ENCODE results near the gene PLEKHG4. TPM values are rescaled to one million over a fixed set of nuclear protein-coding genes. Genes with fewer than 3 reads are reported as not detected.
A peak's percentile ranks its signal among the peaks of the same experiment; 100 is the strongest.

PLEKHG4 gene
- total RNA-seq, 6 experiments from 2014 or later: 0.09 to 0.53 (median 0.20) TPM

DNA sequence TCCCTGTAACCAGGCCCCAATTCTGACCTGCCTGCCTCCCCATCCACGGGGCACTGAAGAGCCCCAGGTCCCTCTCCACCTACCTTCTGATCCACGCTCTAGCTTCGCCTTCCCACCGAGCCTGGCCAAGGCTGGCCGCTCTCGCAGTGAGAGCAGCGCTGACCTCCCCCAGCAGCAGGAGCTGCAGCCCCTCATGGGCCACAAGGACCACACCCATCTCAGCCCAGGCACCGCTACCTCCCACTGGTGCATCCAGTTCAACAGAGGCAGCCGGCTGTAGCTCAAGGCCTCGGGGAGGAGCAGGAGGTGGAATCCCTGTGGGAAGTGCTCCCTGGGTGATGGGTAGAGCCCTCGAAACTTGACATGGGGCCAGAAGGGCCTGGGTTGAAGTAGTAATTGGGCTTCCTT lies 8.4 kb upstream of the PLEKHG4 start:
- Histone ChIP-seq H3K27ac (no peak overlapping the region), H3K9me3 (no peaks in the 10 kb centered on the region), H3K4me3 (no peak overlapping the region), H3K36me3 (no peaks in the 10 kb centered on the region), H3K27me3 (no peaks in the 10 kb centered on the region), H3K4me1 (no peaks in the 10 kb centered on the region)
- ATAC-seq (peak in 1 of 4 donors; percentile 17), DNase-seq (no peak)
- TF ChIP-seq POLR2A (IDR thresholded peaks at IDR 0.05): no peak
- TF ChIP-seq, protein P1, sequence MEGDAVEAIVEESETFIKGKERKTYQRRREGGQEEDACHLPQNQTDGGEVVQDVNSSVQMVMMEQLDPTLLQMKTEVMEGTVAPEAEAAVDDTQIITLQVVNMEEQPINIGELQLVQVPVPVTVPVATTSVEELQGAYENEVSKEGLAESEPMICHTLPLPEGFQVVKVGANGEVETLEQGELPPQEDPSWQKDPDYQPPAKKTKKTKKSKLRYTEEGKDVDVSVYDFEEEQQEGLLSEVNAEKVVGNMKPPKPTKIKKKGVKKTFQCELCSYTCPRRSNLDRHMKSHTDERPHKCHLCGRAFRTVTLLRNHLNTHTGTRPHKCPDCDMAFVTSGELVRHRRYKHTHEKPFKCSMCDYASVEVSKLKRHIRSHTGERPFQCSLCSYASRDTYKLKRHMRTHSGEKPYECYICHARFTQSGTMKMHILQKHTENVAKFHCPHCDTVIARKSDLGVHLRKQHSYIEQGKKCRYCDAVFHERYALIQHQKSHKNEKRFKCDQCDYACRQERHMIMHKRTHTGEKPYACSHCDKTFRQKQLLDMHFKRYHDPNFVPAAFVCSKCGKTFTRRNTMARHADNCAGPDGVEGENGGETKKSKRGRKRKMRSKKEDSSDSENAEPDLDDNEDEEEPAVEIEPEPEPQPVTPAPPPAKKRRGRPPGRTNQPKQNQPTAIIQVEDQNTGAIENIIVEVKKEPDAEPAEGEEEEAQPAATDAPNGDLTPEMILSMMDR (IDR thresholded peaks at IDR 0.05): no peak
- WGBS (ENCODE audit: insufficient coverage, low coverage, low lambda C conversion rate, missing lambda C conversion rate): 84% methylated on average over 5 of the region's 11 CpGs
- intact Hi-C loops (cut with DNase I): no loop called here

DNA sequence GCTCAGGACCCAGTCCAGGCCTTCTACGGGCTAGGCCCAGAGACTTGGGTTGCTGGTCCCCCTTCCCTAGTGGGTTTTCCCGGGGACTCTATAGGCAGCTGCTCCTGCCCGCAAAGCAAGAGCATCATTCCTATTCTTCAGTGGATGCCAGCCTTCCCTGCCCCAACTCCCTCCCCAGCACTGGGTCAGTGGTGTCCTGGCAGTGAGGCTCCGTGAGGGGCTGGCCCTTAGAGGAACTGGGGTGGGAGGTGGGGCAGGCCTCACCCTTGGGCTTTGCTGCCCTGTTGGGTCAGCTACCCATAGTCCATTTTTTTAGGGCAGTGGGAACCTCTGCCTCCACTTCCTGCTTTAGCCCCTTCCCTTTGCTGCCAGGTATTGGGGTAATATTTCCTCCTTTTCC lies 7.9 kb upstream of the PLEKHG4 start:
- WGBS (ENCODE audit: insufficient coverage, low coverage, low lambda C conversion rate, missing lambda C conversion rate): no CpG with 5 or more reads among the region's 4 CpGs
- TF ChIP-seq POLR2A (IDR thresholded peaks at IDR 0.05): no peak
- TF ChIP-seq, protein P1 (IDR thresholded peaks at IDR 0.05): no peak
- H3K4me1 ChIP-seq: no peaks in the 10 kb centered on the region
- H3K4me3 ChIP-seq: no peak overlapping the region
- DNase-seq (no peak), ATAC-seq (no peak)
- no peaks in the 10 kb centered on the region for H3K9me3 ChIP-seq
- no peaks in the 10 kb centered on the region for H3K36me3 ChIP-seq
- intact Hi-C loops (cut with DNase I): no loop called here
- no peaks in the 10 kb centered on the region for H3K27me3 ChIP-seq
- no peak overlapping the region for H3K27ac ChIP-seq

DNA sequence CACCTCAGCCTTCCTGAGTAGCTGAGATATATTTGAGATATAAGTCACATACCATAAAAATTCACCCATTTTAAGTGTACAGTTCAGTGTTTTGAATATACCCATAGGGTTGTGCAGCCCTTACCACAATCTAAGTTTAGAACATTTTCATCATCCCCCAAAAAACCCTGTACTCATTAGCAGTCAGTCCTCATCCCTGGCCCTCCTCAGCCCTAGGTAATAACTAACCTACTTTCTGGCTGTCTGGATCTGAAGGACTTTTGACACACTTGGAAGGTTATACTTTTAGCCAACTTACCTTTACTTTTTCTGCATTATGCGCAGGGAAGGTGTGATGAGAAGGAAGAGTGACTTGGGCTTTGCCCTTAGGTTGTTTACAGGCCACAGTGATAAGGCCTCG lies 4.0 kb upstream of the PLEKHG4 start:
- Histone ChIP-seq H3K27me3 (no peaks in the 10 kb centered on the region), H3K9me3 (no peaks in the 10 kb centered on the region), H3K36me3 (no peaks in the 10 kb centered on the region), H3K27ac (no peak overlapping the region), H3K4me1 (no peaks in the 10 kb centered on the region), H3K4me3 (no peak overlapping the region)
- ATAC-seq (no peak), DNase-seq (no peak)
- WGBS (ENCODE audit: insufficient coverage, low coverage, low lambda C conversion rate, missing lambda C conversion rate): 44% methylated on average over 2 of the region's 2 CpGs
- TF ChIP-seq, protein P1 (IDR thresholded peaks at IDR 0.05): no peak
- intact Hi-C loops (cut with DNase I): no loop called here

DNA sequence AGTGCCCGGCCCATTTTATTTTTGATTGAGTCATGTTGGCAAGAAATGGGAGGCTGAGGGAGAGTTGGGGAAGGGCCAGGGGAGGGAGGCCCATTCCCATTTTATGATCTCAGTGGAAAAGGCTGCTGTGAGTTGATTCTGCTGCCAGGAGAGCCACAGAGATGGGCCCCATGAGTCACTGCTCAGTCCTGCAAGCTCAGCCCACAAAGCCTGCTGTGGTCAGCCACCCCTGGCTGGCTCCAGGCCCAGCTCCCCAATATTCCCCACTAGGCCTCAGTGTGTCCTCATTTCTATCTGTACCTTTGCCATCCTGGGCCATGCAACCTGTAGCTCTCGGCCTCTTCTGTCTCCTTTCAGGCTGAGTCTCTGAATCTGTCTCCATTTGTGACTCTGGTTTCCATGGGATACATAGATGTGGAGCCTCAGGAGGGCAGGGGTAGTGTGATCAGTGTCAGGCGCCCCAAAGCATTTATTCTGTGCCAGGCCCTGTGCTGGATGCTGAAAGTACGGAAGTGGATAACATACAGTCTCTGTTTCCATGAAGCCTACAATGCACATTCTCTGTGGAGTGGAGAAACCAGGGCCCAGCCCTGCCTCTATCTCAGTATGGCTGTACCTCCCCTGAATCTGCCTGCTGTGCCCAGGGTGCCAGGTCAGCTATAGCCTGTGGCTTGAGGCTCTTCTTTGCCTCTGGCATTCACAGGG lies 1.9 kb upstream of the PLEKHG4 start:
- Histone ChIP-seq H3K4me3 (no peak overlapping the region), H3K4me1 (no peaks in the 10 kb centered on the region), H3K9me3 (no peaks in the 10 kb centered on the region), H3K36me3 (no peaks in the 10 kb centered on the region), H3K27ac (no peak overlapping the region), H3K27me3 (no peaks in the 10 kb centered on the region)
- ATAC-seq (peak in 1 of 4 donors; percentile 56), DNase-seq (no peak)
- 70% methylated on average over 1 of the region's 4 CpGs for WGBS (ENCODE audit: insufficient coverage, low coverage, low lambda C conversion rate, missing lambda C conversion rate)
- TF ChIP-seq, protein P1 (IDR thresholded peaks at IDR 0.05): no peak
- no peak for TF ChIP-seq POLR2A (IDR thresholded peaks at IDR 0.05)
- intact Hi-C loops (cut with DNase I): no loop called here

Data from right lobe of liver (tissue), 6 donors.